Stimulated activated CD8-positive, alpha-beta memory T cell treated with anti-CD3 and anti-CD28 coated beads, Interleukin-4, amount 100 ng/mL, for 48 hours (primary cell): ENCODE measurements around the gene TSPAN12.
A peak's percentile ranks its signal among the peaks of the same experiment; 100 is the strongest.
"Not testable (repeated sequence)": the region's sequence is repeated elsewhere in the genome, so short reads cannot be mapped to it uniquely, and the experiment has no call there.

ENCODE experiments used
- DNase-seq: peaks from one replicate; pipeline ENCODE4 v3.0.0-alpha.2; 2020

The TSPAN12 gene, protein sequence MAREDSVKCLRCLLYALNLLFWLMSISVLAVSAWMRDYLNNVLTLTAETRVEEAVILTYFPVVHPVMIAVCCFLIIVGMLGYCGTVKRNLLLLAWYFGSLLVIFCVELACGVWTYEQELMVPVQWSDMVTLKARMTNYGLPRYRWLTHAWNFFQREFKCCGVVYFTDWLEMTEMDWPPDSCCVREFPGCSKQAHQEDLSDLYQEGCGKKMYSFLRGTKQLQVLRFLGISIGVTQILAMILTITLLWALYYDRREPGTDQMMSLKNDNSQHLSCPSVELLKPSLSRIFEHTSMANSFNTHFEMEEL

DNA sequence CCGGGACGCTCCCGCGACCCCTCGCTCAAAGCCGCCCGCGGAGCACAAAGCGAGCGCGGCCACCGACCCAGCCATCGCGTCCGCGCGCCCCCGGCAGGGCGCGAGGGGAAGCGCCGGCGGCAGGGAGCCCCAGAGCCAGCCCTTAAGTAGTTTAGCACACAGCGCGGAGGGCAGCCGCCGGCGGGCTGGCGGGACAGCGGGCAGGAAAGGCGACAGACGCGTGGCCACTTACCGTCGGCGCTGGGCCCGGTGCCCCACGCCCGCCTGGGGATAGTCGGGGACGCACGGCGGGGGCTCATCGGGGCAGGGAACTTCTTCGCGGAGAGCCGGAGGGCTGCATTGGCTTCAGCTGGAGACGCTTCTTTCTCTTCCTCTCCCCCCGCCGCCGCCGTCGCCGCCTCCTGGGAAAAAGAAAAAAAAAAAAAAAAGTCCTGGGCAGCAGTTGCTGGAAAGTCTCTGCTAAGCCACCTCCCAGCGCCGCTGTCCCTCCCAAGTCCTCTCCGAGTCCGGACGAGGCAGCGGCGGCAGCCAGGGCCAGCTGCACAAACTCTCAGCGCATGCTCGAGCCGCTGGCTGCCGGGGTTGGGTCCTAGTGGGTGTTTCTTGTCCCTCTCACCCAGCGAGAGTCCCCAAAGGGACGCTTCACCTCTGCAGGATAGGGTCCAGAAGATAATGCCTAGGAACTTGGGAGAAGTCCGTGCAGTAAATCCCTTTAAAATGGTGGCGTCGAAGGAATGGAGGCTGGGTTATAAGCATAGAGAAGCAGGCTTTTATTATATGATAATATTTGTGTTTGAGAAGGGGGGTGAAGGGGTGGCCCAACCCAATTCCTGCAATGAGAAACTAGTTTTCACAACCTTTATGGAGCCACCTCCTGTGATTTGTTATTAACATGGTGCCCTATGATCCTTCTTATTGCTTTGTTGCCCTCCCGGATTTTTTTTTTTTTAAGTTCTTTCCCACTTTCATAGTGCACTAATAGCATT is at the start of gene TSPAN12:
Gene TSPAN12, minus strand, starts transcription at position 557 of the 986 bp plus-strand sequence. CDS start 1,381 bp downstream, outside the sequence.
- DNase-seq, result peak; percentile 65

DNA sequence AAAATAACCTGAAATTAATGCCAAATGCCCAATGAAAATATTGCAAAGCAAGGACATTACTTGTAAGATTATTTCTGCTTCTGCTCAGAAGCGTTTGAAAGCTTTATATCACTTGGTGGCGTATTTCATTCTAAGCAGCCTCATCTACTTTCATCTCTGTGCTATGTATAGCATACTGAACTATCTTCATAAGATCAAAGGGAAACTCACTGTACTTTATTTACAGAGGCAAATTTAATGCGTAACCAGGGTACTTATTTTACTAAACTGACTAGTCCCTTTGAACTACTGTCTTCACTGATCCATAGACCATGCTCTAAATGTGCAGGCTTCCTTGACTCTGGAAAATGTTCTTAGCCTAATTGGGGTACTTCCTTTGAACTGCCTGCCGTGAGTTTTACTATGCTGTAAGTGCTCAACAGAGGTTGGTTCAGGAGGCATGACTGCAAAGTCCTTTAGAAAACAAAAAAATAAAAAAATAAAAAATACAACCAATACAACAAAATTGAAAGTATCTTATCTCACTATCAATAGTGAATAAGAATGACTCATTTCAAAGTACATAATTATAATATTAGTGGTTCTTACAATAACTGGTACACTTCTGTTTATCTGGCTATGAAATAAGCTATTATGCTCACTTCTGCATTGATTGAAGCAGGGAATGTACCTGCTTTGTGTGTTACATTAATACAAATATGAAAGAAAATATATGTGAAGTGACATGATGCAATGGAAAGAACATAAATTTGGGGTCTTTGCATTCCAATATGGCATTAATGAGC is 41.0 kb upstream of the TSPAN12 start:
- no peak for DNase-seq

DNA sequence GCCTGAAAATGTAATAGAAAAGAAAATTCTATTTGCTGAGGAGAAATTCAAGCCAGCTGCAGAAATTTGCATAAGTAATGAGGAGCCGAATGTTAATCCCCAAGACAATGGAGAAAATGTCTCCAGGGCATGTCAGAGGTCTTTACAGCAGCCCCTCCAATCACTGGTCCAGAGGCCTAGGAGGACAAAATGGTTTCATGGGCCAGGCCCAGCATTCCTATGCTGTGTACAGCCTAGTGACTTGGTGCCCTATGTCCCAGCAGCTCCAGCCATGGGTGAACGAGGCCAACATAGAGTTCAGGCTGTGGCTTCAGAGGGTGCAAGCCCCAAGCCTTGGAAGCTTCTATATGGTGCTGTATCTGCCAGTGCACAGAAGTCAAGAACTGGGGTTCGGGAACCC is 37.3 kb upstream of the TSPAN12 start:
- DNase-seq, result not testable (repeated sequence)

DNA sequence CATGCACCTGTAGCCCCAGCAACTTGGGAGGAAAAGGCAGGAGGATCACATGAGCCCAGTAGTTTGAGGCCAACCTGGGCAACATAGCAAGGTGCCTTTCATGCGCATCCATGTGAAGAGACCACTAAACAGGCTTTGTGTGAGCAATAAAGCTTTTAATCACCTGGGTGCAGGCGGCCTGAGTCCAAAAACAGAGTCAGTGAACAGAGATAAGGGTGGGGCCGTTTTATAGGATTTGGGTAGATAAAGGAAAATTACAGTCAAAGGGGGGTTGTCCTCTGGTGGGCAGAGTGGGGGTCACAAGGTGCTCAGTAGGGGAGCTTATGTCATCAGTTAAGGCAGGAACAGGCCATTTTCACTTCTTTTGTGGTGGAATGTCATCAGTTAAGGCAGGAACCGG is 27.7 kb upstream of the TSPAN12 start:
- not testable (repeated sequence) for DNase-seq

DNA sequence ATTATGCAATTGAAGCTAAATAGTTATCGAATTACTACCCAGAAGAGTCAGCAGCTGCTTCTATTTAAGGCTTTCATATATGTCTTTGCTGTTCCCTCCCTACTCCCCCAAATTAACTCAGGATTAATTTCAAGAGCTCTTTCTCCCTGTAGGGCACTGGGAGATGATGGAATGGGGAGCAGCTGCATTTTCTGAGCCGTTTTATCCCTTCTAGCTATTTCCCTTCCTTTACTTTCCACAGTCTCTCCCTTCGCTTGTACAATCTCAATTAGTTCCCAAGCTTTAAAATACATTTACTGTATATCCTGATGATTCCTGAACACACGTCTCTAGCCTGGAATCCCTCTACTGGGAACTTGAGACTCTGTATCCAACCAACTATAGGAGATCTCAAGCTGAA is 19.8 kb upstream of the TSPAN12 start:
- no peak for DNase-seq

DNA sequence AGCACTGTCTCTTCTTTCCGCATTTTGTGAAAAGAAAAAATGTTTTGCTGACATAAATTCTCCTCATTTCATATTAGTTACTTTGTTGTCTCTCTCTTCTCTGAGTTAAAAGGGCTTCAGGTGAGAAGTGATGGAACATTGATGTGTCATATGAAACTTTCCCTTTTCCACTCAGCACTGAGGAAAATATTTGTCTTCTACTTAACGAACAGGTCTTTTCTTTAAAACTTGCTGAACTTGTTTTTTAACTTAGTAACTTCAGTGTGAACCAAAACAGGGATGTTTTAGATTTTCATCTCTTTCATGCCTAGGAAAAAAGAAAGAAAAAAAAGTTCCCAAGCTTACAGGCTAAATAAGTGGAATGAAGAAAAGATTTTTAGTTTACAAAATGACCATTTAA is 19.0 kb upstream of the TSPAN12 start:
- no peak for DNase-seq

DNA sequence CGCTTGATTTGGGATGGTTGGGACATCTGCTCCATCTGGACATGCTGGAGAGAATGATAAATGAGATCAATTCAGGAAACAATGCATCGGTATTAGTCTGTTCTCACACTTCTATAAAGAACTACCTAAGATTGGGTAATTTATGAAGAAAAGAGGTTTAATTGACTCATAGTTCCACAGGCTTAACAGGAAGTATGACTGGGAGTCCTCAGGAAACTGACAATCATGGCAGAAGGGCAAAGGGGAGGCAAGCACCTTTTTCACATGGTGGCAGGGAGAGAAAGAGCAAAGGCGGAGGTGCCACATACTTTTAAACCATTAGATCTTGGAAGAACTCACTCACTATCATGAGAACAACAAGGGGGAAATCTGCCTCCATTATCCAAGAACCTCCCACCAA is 16.8 kb upstream of the TSPAN12 start:
- no peak for DNase-seq

DNA sequence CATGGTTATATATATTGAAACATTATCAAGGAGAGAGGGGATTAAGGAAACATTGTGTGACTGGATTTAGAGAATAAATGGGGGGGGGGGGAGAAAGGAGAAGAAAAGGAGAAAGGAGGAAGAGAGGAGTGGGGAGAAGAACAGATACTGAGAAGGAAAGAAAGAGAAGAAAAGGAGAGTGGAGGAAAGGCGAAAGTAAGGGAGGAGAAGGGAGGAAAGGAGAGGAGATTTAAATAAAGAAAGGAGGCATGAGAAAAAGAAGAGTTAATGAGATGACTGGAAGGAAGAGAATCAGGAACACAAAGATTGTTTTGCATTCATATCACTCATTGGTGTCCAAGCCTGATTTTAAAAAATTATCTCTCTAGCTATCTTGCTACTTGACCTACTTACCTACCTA is 16.1 kb upstream of the TSPAN12 start:
- no peak for DNase-seq

DNA sequence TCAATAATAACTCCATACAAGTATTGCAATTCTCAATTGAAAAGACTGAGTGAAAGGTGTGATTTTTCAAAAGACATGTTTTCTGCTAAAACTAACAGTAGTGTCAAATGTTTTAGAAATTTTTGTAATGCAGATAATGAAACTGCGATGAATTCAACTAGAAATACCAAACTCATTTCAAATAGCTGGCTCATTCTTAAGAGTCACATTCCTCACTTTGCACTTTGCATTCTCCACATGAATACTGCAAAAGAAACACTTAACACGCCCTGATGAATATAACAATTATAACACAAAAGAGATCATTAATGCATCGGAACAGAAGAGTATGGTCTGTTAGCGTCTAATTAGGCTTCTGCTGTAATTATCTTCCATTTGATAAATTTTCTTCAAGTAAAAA is 15.5 kb upstream of the TSPAN12 start:
- no peak for DNase-seq

DNA sequence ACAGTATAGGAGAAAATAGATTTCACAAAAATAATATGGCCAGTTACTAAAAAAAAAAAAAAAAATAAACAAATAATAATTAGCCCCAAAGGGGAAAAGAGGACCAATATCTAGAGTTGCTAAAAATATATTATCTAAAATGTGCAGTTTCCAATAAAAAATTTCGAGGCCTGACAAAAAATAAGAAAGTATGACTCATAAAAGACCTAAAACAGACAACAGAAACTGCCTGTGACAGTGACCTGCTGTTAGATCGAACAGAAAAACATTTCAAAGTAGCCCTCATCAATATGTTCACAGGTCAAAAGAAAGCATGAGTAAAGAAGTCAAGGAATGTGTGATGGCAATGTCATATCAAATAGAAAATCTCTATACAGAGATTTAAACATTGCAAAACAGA is 11.8 kb upstream of the TSPAN12 start:
- no peak for DNase-seq

DNA sequence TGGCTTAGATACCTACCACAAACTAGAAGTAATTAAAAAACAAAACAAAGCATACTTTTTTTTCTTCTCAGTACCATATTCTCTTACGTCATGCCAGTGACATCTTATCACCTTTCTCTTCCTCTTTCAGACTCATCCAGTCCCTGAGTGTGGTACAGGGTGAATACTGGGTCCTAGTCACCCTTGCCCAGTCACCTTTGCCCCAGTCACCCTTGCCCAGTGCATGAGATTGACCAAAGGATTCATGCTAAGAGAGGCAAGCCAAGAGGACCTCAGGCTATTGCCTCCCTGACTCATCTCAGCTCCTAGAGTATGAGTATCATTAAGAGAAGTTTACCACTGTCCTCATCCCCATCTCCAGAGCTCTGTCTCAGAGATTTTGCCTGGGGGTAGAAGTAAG is 10.0 kb upstream of the TSPAN12 start:
- no peak for DNase-seq

DNA sequence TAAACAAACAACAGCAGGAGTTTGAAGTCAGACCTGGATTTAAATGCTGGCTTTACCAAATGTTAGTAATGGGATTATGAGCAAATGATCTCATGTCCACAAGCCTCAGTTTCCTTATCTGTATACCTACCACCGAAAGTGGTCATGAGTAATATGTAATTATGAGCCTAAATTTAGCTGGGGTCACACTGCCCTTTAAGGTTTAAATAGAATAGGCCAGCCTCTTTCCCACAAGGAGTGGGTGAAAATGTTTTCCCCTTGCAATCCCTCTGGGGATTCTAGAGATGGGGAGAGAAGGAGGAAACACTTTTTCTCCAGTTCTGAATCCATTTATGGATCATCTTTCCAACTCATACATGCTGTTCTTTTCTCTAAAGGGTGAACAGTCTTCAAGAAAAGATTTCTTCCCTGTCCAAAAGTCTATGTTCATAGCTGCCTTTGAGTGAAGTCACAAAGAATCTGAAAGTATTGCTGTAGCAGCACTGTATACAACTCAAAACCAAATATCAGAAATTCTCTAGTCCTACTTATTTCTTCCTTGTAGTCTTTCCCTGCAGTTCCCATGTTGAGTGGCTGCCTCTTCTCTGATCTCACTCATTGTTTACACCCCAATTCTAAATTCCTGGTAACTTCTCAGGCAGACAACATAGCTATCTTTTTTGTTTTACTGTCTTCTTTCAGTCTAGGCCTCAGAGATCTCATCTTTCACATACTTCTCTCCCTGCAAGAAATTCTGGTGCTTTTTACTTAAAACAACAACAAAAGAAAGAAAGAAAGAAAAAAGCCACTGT is 7.4 kb upstream of the TSPAN12 start:
- DNase-seq, result no peak

DNA sequence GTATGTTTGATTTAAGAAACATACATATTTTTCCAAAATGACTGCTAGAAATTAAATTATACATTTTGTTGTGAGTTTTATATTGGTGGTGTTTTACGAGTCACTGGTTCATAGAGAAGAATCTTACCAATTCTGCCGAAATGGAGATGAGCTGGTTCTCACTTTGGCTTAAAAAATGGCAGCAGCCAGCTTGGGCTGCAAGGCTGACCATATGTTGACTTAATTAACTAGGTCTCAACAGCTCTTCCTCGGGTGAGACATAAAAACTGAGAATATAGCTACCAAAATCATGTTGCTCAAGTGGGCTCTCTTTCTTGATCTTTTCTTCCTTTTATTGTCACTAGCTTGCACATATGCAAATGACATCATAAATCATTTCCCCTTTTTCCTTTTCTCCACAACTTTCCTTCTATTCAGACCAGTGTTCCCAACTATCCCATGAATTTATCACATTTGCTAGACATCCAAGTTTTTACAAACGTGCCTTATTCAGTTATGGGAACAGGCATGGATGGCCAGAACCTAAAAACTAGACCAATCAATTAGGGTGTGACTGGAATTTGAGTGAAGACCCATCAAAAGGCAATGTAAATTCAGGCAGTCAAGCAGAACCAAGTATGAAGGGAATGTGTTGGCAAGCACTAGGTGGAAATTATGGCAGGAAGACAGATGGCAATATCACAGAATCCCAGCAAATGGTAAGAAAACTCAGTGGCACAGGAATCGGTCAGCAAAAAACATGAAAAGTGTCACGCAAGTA is 6.4 kb upstream of the TSPAN12 start:
- no peak for DNase-seq

DNA sequence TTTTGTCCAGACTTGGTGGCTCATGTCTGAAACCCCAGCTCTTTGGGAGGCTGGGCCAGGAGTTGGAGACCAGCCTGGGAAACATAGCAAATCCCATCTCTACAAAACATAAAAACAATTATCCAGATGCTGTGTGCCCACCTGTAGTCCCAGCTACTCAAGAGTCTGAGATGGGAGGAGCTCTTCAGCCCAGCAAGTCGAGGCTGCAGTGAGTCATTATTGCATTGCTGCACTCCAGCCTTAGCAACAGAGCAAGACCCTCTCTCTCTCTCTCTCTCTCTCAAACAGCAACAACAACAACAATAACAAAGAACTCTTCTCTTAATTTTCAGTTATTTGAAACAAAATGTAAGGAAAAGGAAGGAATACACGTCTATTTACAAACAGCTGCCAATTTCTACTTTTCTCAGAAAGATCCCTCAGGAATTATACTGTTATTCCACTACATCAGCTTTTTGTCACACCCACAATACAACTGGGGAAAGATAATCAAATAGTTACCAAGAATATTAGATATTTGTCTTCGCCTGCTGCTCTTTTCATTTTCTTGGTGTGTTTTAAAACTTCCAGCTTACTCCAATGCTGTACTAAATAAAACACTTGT is 5.1 kb upstream of the TSPAN12 start:
- DNase-seq, result no peak

DNA sequence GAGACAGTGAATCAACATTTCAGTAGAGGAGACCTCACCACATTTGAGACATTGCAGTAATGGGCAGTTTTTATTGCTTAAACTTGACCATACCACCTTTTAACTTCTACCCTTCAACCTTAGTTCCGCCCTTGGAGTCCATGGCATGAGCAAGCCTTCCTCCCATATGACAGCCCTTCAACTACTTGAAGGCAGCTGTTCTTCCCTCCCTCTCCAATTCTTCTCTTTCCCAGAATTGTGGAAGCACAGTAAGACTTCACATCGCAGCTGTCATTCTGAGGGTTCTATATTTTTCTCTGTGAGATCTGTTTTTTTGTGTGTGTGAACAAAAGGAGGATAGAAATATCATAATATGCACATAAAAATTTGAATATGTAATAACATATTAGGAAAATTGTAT is 2.2 kb upstream of the TSPAN12 start:
- DNase-seq, result no peak

DNA sequence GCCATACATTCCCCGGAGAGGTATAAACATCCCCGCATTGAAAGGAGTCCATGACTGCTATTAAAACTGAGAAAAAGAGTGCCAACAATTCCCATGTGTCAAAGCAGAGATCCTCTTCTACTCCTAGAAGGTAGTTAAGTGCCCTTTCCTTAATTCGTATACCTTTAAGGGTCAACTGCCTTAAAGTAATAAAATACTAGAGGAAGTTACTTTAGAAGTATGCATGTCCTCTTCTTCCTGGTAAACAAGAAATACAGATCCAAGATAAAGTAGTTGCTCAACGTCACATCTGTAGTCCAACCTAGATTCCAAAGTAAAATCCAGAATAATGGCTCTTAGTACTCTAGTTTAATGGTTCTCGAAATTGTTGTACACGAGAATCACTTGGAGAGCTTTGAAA is 1.5 kb upstream of the TSPAN12 start:
- no peak for DNase-seq

DNA sequence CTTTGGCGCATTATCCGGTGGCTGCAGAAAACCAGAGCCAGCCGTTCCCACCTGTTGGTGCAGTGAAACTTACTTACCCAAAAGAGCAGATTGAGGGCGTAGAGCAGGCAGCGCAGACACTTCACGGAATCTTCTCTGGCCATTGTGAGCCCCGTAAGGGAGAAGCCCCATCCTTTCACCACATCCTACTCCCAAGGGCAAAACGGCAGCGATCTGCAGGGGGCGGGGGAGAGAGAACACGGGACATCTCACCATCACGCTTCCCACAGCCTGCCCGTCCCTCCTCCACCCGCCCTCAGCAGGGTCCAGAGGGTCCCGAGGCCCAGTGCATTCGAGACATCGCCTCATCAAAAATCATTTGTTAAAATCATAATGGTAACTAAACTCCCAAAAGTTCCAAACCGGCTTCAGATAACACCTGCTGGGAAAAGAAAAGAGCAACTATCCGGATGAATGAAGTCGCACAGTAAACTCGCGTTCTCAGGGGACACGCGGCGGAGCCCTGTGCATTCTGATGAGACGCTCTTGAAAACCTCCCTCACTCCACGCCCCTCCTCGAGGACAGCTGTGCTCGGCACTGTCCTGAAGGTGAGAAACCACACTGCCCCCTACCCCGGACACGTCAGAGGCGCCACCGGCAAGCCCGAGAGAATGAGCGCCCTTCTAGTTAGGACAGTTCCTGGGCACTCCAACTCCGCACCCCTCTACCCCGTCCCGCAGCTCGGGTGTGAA is 1.2 kb downstream of the TSPAN12 start:
- peak; percentile 33 for DNase-seq

DNA sequence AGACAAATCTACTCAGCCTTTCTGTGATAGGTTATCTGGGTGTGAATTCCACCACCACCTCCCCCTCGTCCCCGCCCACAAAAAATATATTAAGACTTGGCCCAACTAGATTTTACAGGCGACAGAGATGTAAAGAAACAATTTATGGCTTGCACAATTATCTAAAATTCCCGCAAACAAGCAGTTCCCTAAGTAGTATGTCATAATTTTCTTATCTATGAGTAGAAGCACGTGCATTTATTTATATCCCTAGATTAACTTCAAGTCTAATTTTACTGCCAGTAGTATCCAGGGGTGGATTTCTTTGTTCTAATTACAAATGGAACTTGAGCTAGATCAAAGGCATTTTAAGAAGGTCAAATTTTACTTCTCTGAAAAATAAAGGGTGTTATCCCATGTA is 1.7 kb downstream of the TSPAN12 start:
- no peak for DNase-seq

DNA sequence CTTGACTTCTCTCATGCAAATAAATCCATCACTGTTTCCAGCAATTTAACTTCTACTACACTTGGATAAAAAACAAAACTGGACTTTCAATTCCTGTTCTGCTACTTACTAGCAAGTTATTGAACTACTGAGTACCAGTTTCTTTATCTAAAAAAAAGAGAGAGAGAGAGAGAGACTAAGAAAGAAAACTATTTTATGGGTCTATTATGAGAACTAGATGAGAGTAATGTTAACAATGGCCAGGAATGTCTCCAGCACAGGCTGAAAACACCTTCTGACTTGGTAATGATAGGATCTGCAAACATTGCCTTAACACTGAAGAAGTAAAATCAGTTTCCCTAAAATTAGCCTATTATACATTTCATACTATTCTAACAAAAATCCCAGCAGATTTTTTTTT is 5.2 kb downstream of the TSPAN12 start:
- DNase-seq, result no peak

DNA sequence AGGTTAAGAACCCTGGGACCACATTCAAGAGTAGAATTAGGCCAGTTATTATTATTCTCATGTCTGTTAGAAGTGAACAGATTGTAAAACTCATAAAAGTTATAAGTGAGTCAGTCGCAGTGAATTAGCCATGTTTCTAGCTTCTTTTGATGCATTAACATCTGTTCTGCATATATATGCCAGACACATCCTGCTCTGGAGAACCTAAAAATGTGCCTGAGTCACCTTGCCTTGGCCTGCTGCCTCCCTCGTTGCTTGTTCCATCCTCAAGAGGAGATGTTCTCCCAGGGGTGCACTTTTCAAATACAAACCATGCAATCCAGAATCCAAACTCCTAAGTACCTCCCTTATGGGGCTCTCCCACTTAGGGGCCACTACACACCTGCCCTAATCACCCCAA is 14.8 kb downstream of the TSPAN12 start:
- DNase-seq, result no peak
